HepG2 (cell line): Measurements from ENCODE around the gene TAOK3. TPM values are rescaled to one million over a fixed set of nuclear protein-coding genes. Genes with fewer than 3 reads are reported as not detected.

Experiments
- AKAP8 ChIP-seq: sonication (generic); formaldehyde crosslinking; IDR thresholded peaks from 2 replicates; pipeline ENCODE4 v1.5.1; 2020; ENCODE audit warnings: mild to moderate bottlenecking, missing genetic modification reagents
- CERS6 ChIP-seq: sonication (generic); formaldehyde crosslinking; IDR thresholded peaks from 2 replicates; pipeline ENCODE4 v1.5.0; 2020; ENCODE audit warnings: missing genetic modification reagents
- ELF1 ChIP-seq: sonication (generic); formaldehyde crosslinking; IDR thresholded peaks from 2 replicates; pipeline ENCODE4 v1.4.0; 2020; ENCODE audit warnings: missing genetic modification reagents
- HOMEZ ChIP-seq: IDR thresholded peaks from 2 replicates; pipeline ENCODE4 v1.6.1; 2016; ENCODE audit warnings: low read depth
- JARID2 ChIP-seq: sonication (generic); formaldehyde crosslinking; IDR thresholded peaks from 2 replicates; pipeline ENCODE4 v1.8.1; 2023; ENCODE audit warnings: missing genetic modification reagents, inconsistent platforms; ENCODE audit not compliant: insufficient replicate concordance
- LBX2 ChIP-seq: sonication (generic); formaldehyde crosslinking; IDR thresholded peaks from 2 replicates; pipeline ENCODE4 v1.5.0; 2020; ENCODE audit warnings: missing genetic modification reagents, mild to moderate bottlenecking, borderline replicate concordance
- MAX ChIP-seq: IDR thresholded peaks from 2 replicates; pipeline ENCODE4 v1.6.1; 2012; ENCODE audit warnings: inconsistent platforms
- MBD4 ChIP-seq: IDR thresholded peaks from 2 replicates; pipeline ENCODE4 v1.6.1; 2012; ENCODE audit warnings: low read length, inconsistent platforms, borderline replicate concordance
- NFYB ChIP-seq: sonication (generic); formaldehyde crosslinking; IDR thresholded peaks from 2 replicates; pipeline ENCODE4 v1.4.0; 2020; ENCODE audit warnings: missing genetic modification reagents
- NKX3-1 ChIP-seq: sonication (generic); formaldehyde crosslinking; IDR thresholded peaks from 2 replicates; pipeline ENCODE4 v1.5.0; 2020; ENCODE audit warnings: missing genetic modification reagents
- REXO4 ChIP-seq: sonication (generic); formaldehyde crosslinking; IDR thresholded peaks from 2 replicates; pipeline ENCODE4 v1.8.0; 2022; ENCODE audit warnings: missing genetic modification reagents, mild to moderate bottlenecking, borderline replicate concordance
- TFDP2 ChIP-seq: sonication (generic); formaldehyde crosslinking; IDR thresholded peaks from 2 replicates; pipeline ENCODE4 v1.4.0; 2020; ENCODE audit warnings: missing genetic modification reagents
- THYN1 ChIP-seq: sonication (generic); formaldehyde crosslinking; IDR thresholded peaks from 2 replicates; pipeline ENCODE4 v1.8.1; 2023; ENCODE audit warnings: low read depth, mild to moderate bottlenecking, moderate library complexity, missing genetic modification reagents, borderline replicate concordance
- ZNF160 ChIP-seq: sonication (generic); formaldehyde crosslinking; IDR thresholded peaks from 2 replicates; pipeline ENCODE4 v1.8.0; 2022; ENCODE audit warnings: mild to moderate bottlenecking, inconsistent platforms, missing genetic modification reagents
- ZNF20 ChIP-seq: sonication (generic); formaldehyde crosslinking; IDR thresholded peaks from 2 replicates; pipeline ENCODE4 v1.4.0; 2020; ENCODE audit warnings: mild to moderate bottlenecking, moderate library complexity, missing genetic modification reagents
- ZNF569 ChIP-seq: sonication (generic); formaldehyde crosslinking; IDR thresholded peaks from 2 replicates; pipeline ENCODE4 v1.5.0; 2020; ENCODE audit warnings: mild to moderate bottlenecking, missing genetic modification reagents, moderate library complexity, borderline replicate concordance
- ZNF800 ChIP-seq: sonication (generic); formaldehyde crosslinking; IDR thresholded peaks from 2 replicates; pipeline ENCODE4 v1.4.0; 2020; ENCODE audit warnings: missing genetic modification reagents
- polyA plus RNA-seq, 8 experiments: library from polyadenylated mRNA; depleted of rRNA in 3 of 8; stranded (reverse) in 7 of 8; unstranded in 1 of 8; fragments of >200 nt; fragmentation: Illumina TruSeq in 4 of 8; extraction: Trizol in 4 of 8; gene quantifications; 2 replicates each; pipeline versions ENCODE4 v1.2.1 to v1.2.3, GENCODE V29; 2011 to 2016; ENCODE audit warnings: low read depth in 4 of 8, missing spikeins in 1 of 8, mixed read lengths in 1 of 8; ENCODE audit not compliant: insufficient read depth in 1 of 8
- total RNA-seq, 5 experiments: library from RNA; depleted of rRNA; stranded (reverse); fragments of >200 nt; fragmentation: Illumina TruSeq; extraction: Trizol; gene quantifications; 2 replicates each; pipeline ENCODE4 v1.2.3, GENCODE V29; 2016; ENCODE audit warnings: low read depth in 1 of 5
- TF ChIP-seq, protein P1 (sequence below): sonication (generic); formaldehyde crosslinking; IDR thresholded peaks from 2 replicates; pipeline ENCODE4 v1.8.0; 2022; ENCODE audit warnings: mild to moderate bottlenecking, missing genetic modification reagents

Gene TAOK3
- total and polyA plus RNA-seq, 2 of the 13 experiments (the other 11 are each of a cell fraction or from before 2014, with no cell fraction given): 10.4 to 12.3 TPM

DNA sequence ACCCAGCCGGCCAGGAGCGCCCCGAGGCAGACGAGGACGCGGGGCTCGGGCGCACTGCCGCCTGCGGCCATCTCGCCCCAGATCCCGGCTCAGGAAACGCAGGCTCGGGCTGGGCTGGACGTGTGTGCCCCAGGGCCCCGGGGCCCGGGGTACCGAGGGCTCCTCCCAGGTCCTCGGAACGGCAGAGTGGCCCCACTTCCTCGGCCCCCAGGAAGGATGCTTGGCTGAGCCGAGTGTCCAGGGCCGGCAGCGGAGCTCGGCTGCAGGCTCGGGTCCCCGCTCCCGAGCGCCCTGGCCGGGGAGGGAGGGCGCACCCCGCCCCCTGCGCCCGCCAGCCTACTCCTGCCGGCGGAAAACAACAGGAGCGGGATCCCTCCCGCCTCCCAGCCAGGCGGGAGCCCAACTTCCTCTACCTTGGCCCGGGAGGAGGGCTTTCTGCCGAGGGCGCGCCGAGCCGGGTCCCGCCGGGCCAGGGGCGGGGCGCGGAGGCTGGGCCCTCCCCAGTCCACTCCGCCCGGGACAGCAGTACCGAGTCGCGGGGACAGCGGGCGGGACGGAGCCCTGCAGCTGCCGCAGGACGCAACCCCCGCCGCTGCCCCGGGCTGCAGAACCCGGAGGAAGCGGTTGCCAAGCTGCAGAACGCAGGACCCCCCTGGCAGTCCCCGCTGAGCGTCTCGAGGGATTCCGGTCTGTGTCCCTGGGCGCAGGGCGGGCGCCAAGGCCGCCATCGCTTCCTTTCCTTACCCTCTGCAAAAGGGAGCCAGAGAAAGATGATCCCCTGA lies 268.9 kb downstream of the TAOK3 start, which contains the start of gene VSIG10 (continued):
- no peak for TF ChIP-seq AKAP8
- peak; percentile 88 for TF ChIP-seq TFDP2 (CRISPR knock-in tag)
- 0 out of 2 replicates have a peak, but pooled peaks have one; percentile 62 for TF ChIP-seq ZNF160
- TF ChIP-seq, protein P1, sequence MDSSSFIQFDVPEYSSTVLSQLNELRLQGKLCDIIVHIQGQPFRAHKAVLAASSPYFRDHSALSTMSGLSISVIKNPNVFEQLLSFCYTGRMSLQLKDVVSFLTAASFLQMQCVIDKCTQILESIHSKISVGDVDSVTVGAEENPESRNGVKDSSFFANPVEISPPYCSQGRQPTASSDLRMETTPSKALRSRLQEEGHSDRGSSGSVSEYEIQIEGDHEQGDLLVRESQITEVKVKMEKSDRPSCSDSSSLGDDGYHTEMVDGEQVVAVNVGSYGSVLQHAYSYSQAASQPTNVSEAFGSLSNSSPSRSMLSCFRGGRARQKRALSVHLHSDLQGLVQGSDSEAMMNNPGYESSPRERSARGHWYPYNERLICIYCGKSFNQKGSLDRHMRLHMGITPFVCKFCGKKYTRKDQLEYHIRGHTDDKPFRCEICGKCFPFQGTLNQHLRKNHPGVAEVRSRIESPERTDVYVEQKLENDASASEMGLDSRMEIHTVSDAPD: no peak
- no peak for TF ChIP-seq REXO4 (CRISPR knock-in tag)
- TF ChIP-seq ZNF800: peak; percentile 94
- 0 out of 2 replicates have a peak, but pooled peaks have one; percentile 39 for TF ChIP-seq ZNF20 (CRISPR knock-in tag)
- no peak for TF ChIP-seq CERS6 (CRISPR knock-in tag)
- TF ChIP-seq MBD4: no peak
- no peak for TF ChIP-seq ZNF569 (CRISPR knock-in tag)
- no peak for TF ChIP-seq LBX2 (CRISPR knock-in tag)
- no peak for TF ChIP-seq HOMEZ (CRISPR knock-in tag)
- no peak for TF ChIP-seq THYN1 (CRISPR knock-in tag)
- TF ChIP-seq NKX3-1 (CRISPR knock-in tag): peak; percentile 20; the same call in 1 of the 2 replicates
- no peak; the same call in 1 of the 2 replicates for TF ChIP-seq MAX
- no peak for TF ChIP-seq ELF1
- no peak for TF ChIP-seq JARID2 (CRISPR knock-in tag)
- TF ChIP-seq NFYB (CRISPR knock-in tag): no peak
